GM19240 (cell line): ENCODE data around the gene RAB44.

ENCODE experiments used
- DNase-seq: peaks from one replicate; pipeline ENCODE4 v3.0.0; 2011; ENCODE audit warnings: low spot score; ENCODE audit not compliant: insufficient read length

Gene RAB44

DNA sequence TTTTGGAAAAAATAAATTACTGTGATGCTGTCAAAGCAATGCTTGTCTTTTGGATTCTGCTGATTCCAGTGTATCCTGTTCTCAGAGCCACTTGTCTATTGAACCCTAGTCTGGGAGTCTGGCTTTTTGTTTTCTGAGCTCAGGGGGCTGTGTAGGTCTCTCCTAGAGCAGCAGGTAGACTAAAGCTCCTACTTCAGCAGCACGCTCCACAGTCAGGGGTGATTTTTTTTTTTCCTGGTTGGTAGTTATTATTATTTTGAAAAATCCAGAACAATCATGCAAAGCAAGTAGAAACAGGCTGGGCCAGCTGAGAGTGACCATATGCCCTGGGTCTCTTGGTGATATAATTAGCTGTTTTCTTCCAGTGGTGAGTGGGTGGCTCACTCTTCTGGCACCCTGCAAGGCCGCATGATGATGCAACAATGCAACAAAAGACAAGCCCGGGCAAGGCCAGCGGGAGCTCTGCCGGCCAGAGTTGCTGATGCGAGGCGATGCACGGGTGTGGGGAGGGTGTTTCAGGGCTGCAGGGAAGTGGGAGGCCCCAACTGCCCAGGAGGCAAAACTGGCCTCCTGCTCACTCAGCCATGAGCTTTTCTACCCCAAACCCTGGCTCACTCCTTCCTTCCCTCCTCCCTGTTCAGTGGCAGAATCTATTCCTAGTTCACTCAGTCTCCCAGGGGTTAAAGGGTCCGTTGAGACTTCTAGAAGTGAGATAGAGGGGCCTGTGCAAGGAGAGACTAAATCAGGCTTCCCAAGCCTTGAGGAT, 30.6 kb upstream of the RAB44 start:
- peak; percentile 70 for DNase-seq

DNA sequence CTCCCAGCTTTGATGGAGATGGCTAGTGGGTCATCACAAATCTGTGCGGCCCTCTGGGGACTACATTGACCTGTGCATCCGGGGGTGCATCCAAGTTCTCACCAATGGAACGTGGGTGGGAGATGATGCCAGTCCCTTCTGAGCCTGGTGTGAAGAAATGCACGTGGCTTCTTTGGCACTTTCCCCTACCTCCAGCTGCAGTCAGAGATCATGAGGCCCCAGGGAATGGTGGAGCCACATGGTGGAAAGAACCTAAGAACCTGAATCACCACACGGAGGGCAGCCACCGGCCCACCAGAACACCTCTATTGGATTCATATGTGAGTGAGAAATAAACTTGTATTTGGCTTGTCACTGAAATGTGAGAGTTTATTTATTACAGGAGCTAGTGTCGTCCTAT, 29.0 kb upstream of the RAB44 start:
- no peak for DNase-seq

DNA sequence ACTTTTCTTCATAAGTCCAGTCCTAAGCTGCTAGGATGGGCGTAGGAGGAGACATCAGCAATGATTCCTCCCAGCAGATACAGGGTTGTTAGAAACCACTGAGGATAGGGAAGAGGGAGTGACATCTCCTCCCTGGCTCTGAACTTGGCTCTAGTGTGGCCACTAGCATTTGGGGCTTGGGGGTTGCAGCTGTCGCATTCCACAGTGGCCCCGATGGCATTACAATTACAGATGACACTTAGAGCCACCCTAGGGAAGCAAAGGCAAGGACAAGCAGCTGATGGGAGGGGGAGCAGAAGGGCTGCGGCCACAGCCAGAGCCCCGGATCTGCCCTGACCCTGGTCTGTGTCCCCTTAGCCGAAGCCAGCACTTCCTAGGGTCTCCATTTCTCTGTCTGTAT, 28.6 kb upstream of the RAB44 start:
- DNase-seq = no peak

GRCh38 chr6:36670271-36670670, 27.4 kb upstream of the RAB44 start:
- no peak for DNase-seq

GRCh38 chr6:36671687-36672375, 25.8 kb upstream of the RAB44 start:
- no peak for DNase-seq

- DNase-seq = no peak
Measured at GRCh38 chr6:36673882-36674281, 23.7 kb upstream of the RAB44 start.

DNA sequence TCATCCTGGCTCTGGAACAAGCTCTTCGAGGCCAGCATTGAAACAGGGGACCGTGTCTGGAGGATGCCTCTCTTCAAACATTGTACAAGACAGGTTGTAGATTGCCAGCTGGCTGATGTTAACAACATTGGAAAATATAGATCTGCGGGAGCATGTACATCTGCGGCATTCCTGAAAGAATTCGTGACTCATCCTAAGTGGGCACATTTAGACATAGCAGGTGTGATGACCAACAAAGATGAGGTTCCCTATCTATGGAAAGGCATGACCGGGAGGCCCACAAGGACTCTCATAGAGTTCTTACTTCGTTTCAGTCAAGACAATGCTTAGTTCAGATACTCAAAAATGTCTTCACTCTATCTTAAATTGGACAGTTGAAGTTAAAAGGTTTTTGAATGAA, 22.7 kb upstream of the RAB44 start:
- no peak for DNase-seq

- DNase-seq = no peak
Measured at GRCh38 chr6:36676141-36677058, 21.2 kb upstream of the RAB44 start.

GRCh38 chr6:36677059-36677749, 20.4 kb upstream of the RAB44 start:
- no peak for DNase-seq

- no peak for DNase-seq
Measured at GRCh38 chr6:36677753-36678487, 19.7 kb upstream of the RAB44 start.

DNA sequence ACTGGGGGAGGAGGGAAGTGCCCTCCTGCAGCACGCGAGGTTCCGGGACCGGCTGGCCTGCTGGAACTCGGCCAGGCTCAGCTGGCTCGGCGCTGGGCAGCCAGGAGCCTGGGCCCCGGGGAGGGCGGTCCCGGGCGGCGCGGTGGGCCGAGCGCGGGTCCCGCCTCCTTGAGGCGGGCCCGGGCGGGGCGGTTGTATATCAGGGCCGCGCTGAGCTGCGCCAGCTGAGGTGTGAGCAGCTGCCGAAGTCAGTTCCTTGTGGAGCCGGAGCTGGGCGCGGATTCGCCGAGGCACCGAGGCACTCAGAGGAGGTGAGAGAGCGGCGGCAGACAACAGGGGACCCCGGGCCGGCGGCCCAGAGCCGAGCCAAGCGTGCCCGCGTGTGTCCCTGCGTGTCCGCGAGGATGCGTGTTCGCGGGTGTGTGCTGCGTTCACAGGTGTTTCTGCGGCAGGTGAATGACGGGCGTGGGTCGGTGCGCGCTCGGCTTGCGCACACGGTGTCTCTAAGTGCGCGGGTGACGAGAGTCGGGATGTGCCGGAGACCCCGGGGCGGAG, 19.1 kb upstream of the RAB44 start, which contains the start of gene CDKN1A:
CDKN1A (plus strand) TSS at position 227 of the 555 bp plus-strand sequence. CDS start 5,388 bp downstream, outside the sequence.
- DNase-seq = no peak

DNA sequence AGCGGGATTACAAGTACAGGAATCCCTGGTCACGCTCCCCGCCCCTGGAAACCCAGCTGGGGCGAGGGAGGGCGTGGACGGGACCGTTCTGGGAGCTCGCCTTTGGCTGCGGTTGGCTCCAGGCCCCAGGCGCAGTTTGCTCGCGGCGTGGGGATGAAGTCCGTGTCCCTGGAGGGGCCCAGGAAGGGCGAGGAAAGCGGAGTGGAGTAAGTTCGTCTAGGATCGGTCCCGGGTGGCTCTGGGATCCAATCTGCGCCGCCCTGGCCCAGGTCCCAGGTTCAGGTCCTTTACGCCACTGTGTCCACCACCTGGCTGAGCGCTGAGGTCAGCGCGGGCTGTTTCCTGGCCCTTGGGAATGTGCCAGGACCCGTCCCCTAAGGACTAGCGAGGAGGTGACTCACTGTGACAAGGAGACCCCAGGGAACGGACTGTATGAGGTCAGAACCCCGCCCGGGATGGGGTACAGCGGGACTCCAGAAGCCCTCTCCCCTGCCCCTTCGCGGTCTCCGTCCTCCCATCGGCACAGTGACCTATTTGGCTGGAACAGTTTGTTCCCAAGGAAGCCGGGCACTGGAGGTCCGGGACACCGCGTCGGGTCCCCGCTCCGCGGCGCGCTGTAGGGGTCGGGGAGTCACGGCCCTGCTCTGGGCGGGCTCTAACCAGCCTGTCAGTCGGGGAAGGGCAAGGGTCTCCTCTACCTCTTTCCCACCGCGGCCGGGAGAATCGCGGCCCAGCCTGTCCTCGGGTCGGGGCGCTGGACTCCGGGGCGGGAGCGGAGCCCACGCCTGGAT, 18.4 kb upstream of the RAB44 start:
- DNase-seq = no peak

GRCh38 chr6:36682328-36683144, 15.1 kb upstream of the RAB44 start:
- DNase-seq = no peak

GRCh38 chr6:36683145-36683655, 14.4 kb upstream of the RAB44 start:
- no peak for DNase-seq

DNA sequence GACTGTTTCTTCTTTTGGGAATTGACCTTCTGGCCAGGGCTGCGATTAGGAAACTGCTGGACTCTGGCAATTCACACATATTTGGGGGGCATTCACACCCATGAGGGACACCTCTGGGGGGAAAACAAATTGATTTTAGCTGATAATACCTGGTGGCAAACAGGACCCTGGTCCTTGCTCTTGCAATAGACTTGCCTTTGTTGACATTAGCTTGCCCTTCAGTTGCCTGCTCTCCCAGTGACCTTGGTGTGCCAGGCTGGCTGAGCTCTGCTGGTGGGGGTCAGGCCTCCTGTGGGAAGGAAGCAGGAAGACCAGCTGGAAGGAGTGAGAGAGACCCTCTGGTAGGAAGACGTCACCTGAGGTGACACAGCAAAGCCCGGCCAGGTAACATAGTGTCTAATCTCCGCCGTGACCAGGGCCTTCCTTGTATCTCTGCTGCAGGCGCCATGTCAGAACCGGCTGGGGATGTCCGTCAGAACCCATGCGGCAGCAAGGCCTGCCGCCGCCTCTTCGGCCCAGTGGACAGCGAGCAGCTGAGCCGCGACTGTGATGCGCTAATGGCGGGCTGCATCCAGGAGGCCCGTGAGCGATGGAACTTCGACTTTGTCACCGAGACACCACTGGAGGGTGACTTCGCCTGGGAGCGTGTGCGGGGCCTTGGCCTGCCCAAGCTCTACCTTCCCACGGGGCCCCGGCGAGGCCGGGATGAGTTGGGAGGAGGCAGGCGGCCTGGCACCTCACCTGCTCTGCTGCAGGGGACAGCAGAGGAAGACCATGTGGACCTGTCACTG, 13.8 kb upstream of the RAB44 start:
- no peak for DNase-seq

- DNase-seq = no peak
Measured at GRCh38 chr6:36684447-36684812, 13.2 kb upstream of the RAB44 start.

GRCh38 chr6:36685166-36685924, 12.3 kb upstream of the RAB44 start:
- no peak for DNase-seq
